HepG2 (cell line): ENCODE measurements around the gene SRRM3. TPM values are rescaled to one million over a fixed set of nuclear protein-coding genes. Genes with fewer than 3 reads are reported as not detected.

ENCODE experiments used
- ARHGAP35 ChIP-seq: sonication (generic); formaldehyde crosslinking; IDR thresholded peaks from 2 replicates; pipeline ENCODE4 v1.9.0; 2022; ENCODE audit warnings: mild to moderate bottlenecking, inconsistent platforms, moderate library complexity, missing genetic modification reagents, borderline replicate concordance
- CBX1 ChIP-seq: IDR thresholded peaks from one replicate; pipeline ENCODE4 v1.6.1; 2016; ENCODE audit warnings: antibody characterized with exemption, low read depth
- DDIT3 ChIP-seq: sonication (generic); formaldehyde crosslinking; IDR thresholded peaks from 2 replicates; pipeline ENCODE4 v1.4.0; 2020; ENCODE audit warnings: mild to moderate bottlenecking, missing genetic modification reagents
- EEA1 ChIP-seq: sonication (generic); formaldehyde crosslinking; IDR thresholded peaks from 2 replicates; pipeline ENCODE4 v1.5.1; 2020; ENCODE audit warnings: mild to moderate bottlenecking, missing genetic modification reagents, borderline replicate concordance
- ELF4 ChIP-seq: sonication (generic); formaldehyde crosslinking; IDR thresholded peaks from 2 replicates; pipeline ENCODE4 v1.5.0; 2020; ENCODE audit warnings: missing genetic modification reagents, mild to moderate bottlenecking, moderate library complexity, borderline replicate concordance
- GATA4 ChIP-seq: sonication (generic); IDR thresholded peaks from 2 replicates; pipeline ENCODE4 v1.6.1; 2016; ENCODE audit warnings: antibody characterized with exemption, low read depth, borderline replicate concordance
- HDAC2 ChIP-seq: sonication (generic); formaldehyde crosslinking; IDR thresholded peaks from 2 replicates; pipeline ENCODE4 v1.4.0; 2020; ENCODE audit warnings: missing genetic modification reagents
- HNRNPK ChIP-seq: fragments of 200-400 bp; formaldehyde crosslinking; IDR thresholded peaks from 2 replicates; pipeline ENCODE4 v1.6.1; 2018; ENCODE audit warnings: low read length, low read depth, moderate library complexity, mild to moderate bottlenecking; ENCODE audit not compliant: poor library complexity, severe bottlenecking
- MIER2 ChIP-seq: IDR thresholded peaks from 2 replicates; pipeline ENCODE4 v1.6.1; 2016; ENCODE audit warnings: missing biosample characterization, missing genetic modification reagents
- MTF2 ChIP-seq: sonication (generic); formaldehyde crosslinking; IDR thresholded peaks from 2 replicates; pipeline ENCODE4 v1.5.0; 2020; ENCODE audit warnings: missing genetic modification reagents, borderline replicate concordance
- SNAPC4 ChIP-seq: sonication (generic); formaldehyde crosslinking; IDR thresholded peaks from 2 replicates; pipeline ENCODE4 v1.4.0; 2020; ENCODE audit warnings: mild to moderate bottlenecking, missing genetic modification reagents
- THAP11 ChIP-seq: IDR thresholded peaks from 2 replicates; pipeline ENCODE4 v1.6.1; 2016; ENCODE audit warnings: missing biosample characterization, missing genetic modification reagents
- YEATS2 ChIP-seq: sonication (generic); formaldehyde crosslinking; IDR thresholded peaks from 2 replicates; pipeline ENCODE4 v1.4.0; 2020; ENCODE audit warnings: missing genetic modification reagents, borderline replicate concordance
- ZNF33A ChIP-seq: sonication (generic); formaldehyde crosslinking; IDR thresholded peaks from 2 replicates; pipeline ENCODE4 v1.5.1; 2020; ENCODE audit warnings: missing genetic modification reagents, mild to moderate bottlenecking, moderate library complexity, borderline replicate concordance
- ZNF691 ChIP-seq: sonication (generic); formaldehyde crosslinking; IDR thresholded peaks from 2 replicates; pipeline ENCODE4 v1.4.0; 2020; ENCODE audit warnings: missing genetic modification reagents, low read depth, mild to moderate bottlenecking, borderline replicate concordance
- ZNF850 ChIP-seq: sonication (generic); formaldehyde crosslinking; conservative IDR thresholded peaks from 2 replicates; pipeline ENCODE4 v1.9.0; 2021; ENCODE audit warnings: mild to moderate bottlenecking, missing genetic modification reagents
- ZSCAN25 ChIP-seq: sonication (generic); formaldehyde crosslinking; IDR thresholded peaks from 2 replicates; pipeline ENCODE4 v1.8.0; 2022; ENCODE audit warnings: mild to moderate bottlenecking, missing genetic modification reagents
- polyA plus RNA-seq, 8 experiments: library from polyadenylated mRNA; depleted of rRNA in 3 of 8; stranded (reverse) in 7 of 8; unstranded in 1 of 8; fragments of >200 nt; fragmentation: Illumina TruSeq in 4 of 8; extraction: Trizol in 4 of 8; gene quantifications; 2 replicates each; pipeline versions ENCODE4 v1.2.1 to v1.2.3, GENCODE V29; 2011 to 2016; ENCODE audit warnings: low read depth in 4 of 8, missing spikeins in 1 of 8, mixed read lengths in 1 of 8; ENCODE audit not compliant: insufficient read depth in 1 of 8
- total RNA-seq, 5 experiments: library from RNA; depleted of rRNA; stranded (reverse); fragments of >200 nt; fragmentation: Illumina TruSeq; extraction: Trizol; gene quantifications; 2 replicates each; pipeline ENCODE4 v1.2.3, GENCODE V29; 2016; ENCODE audit warnings: low read depth in 1 of 5
- TF ChIP-seq, protein P1 (sequence below): sonication (generic); formaldehyde crosslinking; IDR thresholded peaks from 2 replicates; pipeline ENCODE4 v1.4.0; 2020; ENCODE audit warnings: missing genetic modification reagents, mild to moderate bottlenecking, borderline replicate concordance
- TF ChIP-seq, protein P2 (sequence below): IDR thresholded peaks from 2 replicates; pipeline ENCODE4 v1.6.1; 2016; ENCODE audit warnings: missing compliant biosample characterization, missing genetic modification reagents, borderline replicate concordance

SRRM3 gene
- total and polyA plus RNA-seq, 2 of the 13 experiments (the other 11 are each of a cell fraction or from before 2014, with no cell fraction given), result 0.13 to 0.54 TPM

DNA sequence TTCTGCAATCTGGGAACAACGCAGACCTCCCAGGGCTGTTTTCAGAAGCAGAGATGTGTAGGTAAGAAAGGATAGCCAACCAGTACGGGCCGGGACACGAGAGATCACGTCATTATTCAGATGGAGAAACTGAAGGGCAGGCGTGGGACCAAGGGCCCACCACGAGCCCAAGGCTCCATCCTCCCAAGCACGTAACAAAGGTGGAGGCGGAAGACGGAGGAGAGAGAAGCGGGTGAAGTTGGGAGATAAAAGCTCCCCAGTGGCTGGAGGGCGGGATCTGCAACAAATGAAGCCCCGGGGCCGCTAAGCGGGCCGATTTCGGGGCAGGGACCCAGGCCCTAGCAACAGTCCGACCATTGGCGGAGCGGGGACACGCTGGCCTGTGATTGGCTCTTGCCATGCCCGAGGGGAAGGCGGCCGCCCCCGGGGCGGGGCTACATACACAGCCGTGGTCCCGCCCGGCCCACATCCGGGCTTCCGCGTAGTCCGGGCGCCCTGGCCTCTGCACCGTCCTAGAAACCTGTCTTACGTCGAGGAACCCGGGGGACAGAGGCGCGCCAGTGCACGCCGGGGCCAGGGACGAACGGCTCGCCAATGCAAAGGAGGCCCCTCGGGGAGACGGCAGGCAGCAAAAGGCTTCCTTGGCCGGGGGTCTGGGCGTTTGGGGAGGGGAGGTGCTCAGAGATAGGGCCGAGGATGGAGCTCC is 116.2 kb downstream of the SRRM3 start (continued):
- TF ChIP-seq SNAPC4 (CRISPR knock-in tag) (0 out of 2 replicates have a peak, but pooled peaks have one; percentile 34), ZNF850 (CRISPR knock-in tag) (no peak), ELF4 (CRISPR knock-in tag) (0 out of 2 replicates have a peak, but pooled peaks have one; percentile 19), GATA4 (0 out of 2 replicates have a peak, but pooled peaks have one; percentile 19), HDAC2 (CRISPR knock-in tag) (peak; percentile 39), CBX1 (no peak), EEA1 (CRISPR knock-in tag) (0 out of 2 replicates have a peak, but pooled peaks have one; percentile 12), HNRNPK (peak; percentile 26), ZNF691 (CRISPR knock-in tag) (peak; percentile 79; the same call in 1 of the 2 replicates), MTF2 (CRISPR knock-in tag) (0 out of 2 replicates have a peak, but pooled peaks have one; percentile 61), THAP11 (CRISPR knock-in tag) (peak; percentile 60; the same call in 1 of the 2 replicates), ZNF33A (CRISPR knock-in tag) (no peak), YEATS2 (CRISPR knock-in tag) (peak; percentile 61; the same call in 1 of the 2 replicates), MIER2 (CRISPR knock-in tag) (no peak), ARHGAP35 (CRISPR knock-in tag) (no peak; the same call in 1 of the 2 replicates), DDIT3 (CRISPR knock-in tag) (no peak), ZSCAN25 (CRISPR knock-in tag) (no peak)
- TF ChIP-seq, protein P1, sequence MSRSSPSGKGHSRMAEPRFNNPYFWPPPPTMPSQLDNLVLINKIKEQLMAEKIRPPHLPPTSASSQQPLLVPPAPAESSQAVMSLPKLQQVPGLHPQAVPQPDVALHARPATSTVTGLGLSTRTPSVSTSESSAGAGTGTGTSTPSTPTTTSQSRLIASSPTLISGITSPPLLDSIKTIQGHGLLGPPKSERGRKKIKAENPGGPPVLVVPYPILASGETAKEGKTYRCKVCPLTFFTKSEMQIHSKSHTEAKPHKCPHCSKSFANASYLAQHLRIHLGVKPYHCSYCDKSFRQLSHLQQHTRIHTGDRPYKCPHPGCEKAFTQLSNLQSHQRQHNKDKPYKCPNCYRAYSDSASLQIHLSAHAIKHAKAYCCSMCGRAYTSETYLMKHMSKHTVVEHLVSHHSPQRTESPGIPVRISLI, result no peak
- TF ChIP-seq, protein P2, sequence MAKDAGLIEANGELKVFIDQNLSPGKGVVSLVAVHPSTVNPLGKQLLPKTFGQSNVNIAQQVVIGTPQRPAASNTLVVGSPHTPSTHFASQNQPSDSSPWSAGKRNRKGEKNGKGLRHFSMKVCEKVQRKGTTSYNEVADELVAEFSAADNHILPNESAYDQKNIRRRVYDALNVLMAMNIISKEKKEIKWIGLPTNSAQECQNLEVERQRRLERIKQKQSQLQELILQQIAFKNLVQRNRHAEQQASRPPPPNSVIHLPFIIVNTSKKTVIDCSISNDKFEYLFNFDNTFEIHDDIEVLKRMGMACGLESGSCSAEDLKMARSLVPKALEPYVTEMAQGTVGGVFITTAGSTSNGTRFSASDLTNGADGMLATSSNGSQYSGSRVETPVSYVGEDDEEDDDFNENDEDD (CRISPR knock-in tag), result peak; percentile 44; the same call in 1 of the 2 replicates
